OCI-LY3 (cell line): Measurements from ENCODE around the gene CACNA2D3.

Experiments
- EZH2phosphoT487 ChIP-seq: fragments of 200-600 bp; shearing (Covaris generic); IDR thresholded peaks from 2 replicates; pipeline ENCODE4 v1.6.1; 2018; ENCODE audit warnings: antibody characterized with exemption, mixed run types, low read depth
- TF ChIP-seq, protein P1 (sequence below): fragments of 200-600, 300-600 bp; sonication (generic); IDR thresholded peaks from 2 replicates; pipeline ENCODE4 v1.5.1; 2014; ENCODE audit warnings: antibody characterized with exemption, low read length, low read depth

DNA sequence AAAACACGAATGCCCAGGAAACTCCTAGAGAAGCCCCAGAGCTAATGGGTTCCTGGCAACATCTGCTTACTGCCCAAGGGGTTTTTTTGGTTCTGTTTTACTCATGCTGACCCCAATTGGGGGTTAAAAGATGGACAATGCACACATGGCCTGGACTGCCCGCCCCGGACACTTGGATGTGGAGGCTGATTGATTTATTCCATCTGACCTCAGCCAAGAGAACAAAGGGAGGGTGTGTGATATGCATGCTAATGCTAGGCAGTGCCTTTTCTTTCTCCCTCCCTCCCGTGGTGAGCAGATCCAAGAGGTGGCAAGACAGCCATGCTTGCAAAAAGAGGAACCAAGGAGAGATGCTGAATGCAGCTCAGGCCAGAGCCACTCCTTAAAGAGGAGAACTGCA, 808.8 kb downstream of the CACNA2D3 start:
- TF ChIP-seq, protein P1, sequence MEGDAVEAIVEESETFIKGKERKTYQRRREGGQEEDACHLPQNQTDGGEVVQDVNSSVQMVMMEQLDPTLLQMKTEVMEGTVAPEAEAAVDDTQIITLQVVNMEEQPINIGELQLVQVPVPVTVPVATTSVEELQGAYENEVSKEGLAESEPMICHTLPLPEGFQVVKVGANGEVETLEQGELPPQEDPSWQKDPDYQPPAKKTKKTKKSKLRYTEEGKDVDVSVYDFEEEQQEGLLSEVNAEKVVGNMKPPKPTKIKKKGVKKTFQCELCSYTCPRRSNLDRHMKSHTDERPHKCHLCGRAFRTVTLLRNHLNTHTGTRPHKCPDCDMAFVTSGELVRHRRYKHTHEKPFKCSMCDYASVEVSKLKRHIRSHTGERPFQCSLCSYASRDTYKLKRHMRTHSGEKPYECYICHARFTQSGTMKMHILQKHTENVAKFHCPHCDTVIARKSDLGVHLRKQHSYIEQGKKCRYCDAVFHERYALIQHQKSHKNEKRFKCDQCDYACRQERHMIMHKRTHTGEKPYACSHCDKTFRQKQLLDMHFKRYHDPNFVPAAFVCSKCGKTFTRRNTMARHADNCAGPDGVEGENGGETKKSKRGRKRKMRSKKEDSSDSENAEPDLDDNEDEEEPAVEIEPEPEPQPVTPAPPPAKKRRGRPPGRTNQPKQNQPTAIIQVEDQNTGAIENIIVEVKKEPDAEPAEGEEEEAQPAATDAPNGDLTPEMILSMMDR = no peak
- TF ChIP-seq EZH2phosphoT487 = no peak
